ENCODE measurements around the gene OLR1.
"Not testable (repeated sequence)": the region's sequence is repeated elsewhere in the genome, so short reads cannot be mapped to it uniquely, and the experiment has no call there.

OLR1 gene

DNA sequence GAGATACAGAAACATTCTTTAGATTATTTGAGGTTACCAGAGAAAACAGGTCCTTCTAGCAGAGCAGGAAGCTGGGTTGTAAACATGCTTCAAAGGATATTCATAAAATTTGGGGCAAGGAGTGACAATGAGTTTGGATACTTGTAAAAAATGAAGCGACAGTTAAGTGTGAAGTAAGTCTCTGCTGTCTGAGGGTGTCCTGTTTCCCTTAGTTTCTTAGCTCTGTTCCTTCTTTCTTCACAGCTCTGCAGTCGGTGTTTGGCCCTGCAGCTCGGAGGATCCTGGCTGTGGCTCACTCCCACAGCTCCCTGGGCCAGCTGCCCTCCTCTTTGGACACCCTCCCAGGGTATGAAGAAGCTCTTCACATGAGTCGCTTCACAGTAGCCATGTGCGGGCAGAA is 17.7 kb upstream of the OLR1 start:
- no peak overlapping the region for H2AFZ ChIP-seq (ENCODE audit: low read length)
- no peak overlapping the region for H3K4me2 ChIP-seq (ENCODE audit: low read depth, low read length, poor library complexity, severe bottlenecking)

GRCh38 chr12:10186958-10187357 is 15.0 kb upstream of the OLR1 start:
- H3K9me3 ChIP-seq (ENCODE audit: insufficient read depth, low read depth, low read length); H3K27me3 ChIP-seq (ENCODE audit: insufficient read depth, low read length, poor library complexity, severe bottlenecking): not testable (repeated sequence)

More for the DNA sequence above, 17.7 kb upstream of the OLR1 start:
- no peaks in the 10 kb centered on the region for H3K79me2 ChIP-seq (ENCODE audit: insufficient read depth, low read length)
- H3K9me3 ChIP-seq (ENCODE audit: insufficient read depth, low read depth, low read length), result no peaks in the 10 kb centered on the region
- H3K4me1 ChIP-seq (ENCODE audit: insufficient read depth, low read length, poor library complexity, severe bottlenecking), result peaks cover 5% of the 10 kb centered on the region
- no peak overlapping the region for H3K4me3 ChIP-seq (ENCODE audit: low read length, poor library complexity, severe bottlenecking)
- no peaks in the 10 kb centered on the region for H3K36me3 ChIP-seq (ENCODE audit: insufficient read depth, low read length)
- no peaks in the 10 kb centered on the region for H3K9me2 ChIP-seq (replicated peaks; ENCODE audit: low read depth, low read length)
- H3K9ac ChIP-seq (ENCODE audit: low read depth, low read length, poor library complexity, severe bottlenecking), result no peak overlapping the region
- H3F3A ChIP-seq (ENCODE audit: low read depth), result no peaks in the 10 kb centered on the region
- no peaks in the 10 kb centered on the region for H4K20me1 ChIP-seq (ENCODE audit: insufficient read depth, low read length, poor library complexity, severe bottlenecking)
- no peak for TF ChIP-seq EZH2phosphoT487 (IDR thresholded peaks at IDR 0.05; ENCODE audit: borderline replicate concordance)
- TF ChIP-seq, protein P1, sequence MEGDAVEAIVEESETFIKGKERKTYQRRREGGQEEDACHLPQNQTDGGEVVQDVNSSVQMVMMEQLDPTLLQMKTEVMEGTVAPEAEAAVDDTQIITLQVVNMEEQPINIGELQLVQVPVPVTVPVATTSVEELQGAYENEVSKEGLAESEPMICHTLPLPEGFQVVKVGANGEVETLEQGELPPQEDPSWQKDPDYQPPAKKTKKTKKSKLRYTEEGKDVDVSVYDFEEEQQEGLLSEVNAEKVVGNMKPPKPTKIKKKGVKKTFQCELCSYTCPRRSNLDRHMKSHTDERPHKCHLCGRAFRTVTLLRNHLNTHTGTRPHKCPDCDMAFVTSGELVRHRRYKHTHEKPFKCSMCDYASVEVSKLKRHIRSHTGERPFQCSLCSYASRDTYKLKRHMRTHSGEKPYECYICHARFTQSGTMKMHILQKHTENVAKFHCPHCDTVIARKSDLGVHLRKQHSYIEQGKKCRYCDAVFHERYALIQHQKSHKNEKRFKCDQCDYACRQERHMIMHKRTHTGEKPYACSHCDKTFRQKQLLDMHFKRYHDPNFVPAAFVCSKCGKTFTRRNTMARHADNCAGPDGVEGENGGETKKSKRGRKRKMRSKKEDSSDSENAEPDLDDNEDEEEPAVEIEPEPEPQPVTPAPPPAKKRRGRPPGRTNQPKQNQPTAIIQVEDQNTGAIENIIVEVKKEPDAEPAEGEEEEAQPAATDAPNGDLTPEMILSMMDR (conservative IDR thresholded peaks at IDR 0.05; ENCODE audit: low read length), result no peak
- H3K27me3 ChIP-seq (ENCODE audit: insufficient read depth, low read length, poor library complexity, severe bottlenecking), result no peaks in the 10 kb centered on the region

DNA sequence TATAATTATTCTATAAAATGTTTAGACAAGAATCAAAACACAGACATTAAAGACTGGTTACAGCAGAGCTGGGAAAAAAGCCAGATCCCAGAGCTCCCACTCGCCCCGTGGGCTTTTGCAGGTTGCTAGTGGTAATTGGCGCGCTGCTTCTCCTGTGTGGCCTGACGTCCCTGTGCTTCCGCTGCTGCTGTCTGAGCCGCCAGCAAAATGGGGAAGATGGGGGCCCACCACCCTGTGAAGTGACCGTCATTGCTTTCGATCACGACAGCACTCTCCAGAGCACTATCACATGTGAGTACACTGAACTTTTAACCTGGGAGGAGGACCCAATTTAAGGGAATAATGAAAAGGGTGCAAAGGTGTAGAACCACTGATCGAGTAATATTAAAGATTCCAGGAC is 14.4 kb upstream of the OLR1 start:
- Histone ChIP-seq H3K4me2 (ENCODE audit: low read depth, low read length, poor library complexity, severe bottlenecking) (no peak overlapping the region), H3K4me3 (ENCODE audit: low read length, poor library complexity, severe bottlenecking) (no peak overlapping the region), H3K4me1 (ENCODE audit: insufficient read depth, low read length, poor library complexity, severe bottlenecking) (peaks cover 5% of the 10 kb centered on the region), H3F3A (ENCODE audit: low read depth) (no peaks in the 10 kb centered on the region), H3K9me3 (ENCODE audit: insufficient read depth, low read depth, low read length) (no peaks in the 10 kb centered on the region), H3K79me2 (ENCODE audit: insufficient read depth, low read length) (no peaks in the 10 kb centered on the region), H3K9me2 (replicated peaks; ENCODE audit: low read depth, low read length) (no peaks in the 10 kb centered on the region), H3K27me3 (ENCODE audit: insufficient read depth, low read length, poor library complexity, severe bottlenecking) (no peaks in the 10 kb centered on the region), H3K9ac (ENCODE audit: low read depth, low read length, poor library complexity, severe bottlenecking) (no peak overlapping the region), H2AFZ (ENCODE audit: low read length) (no peak overlapping the region), H3K36me3 (ENCODE audit: insufficient read depth, low read length) (no peaks in the 10 kb centered on the region), H4K20me1 (ENCODE audit: insufficient read depth, low read length, poor library complexity, severe bottlenecking) (no peaks in the 10 kb centered on the region)
- TF ChIP-seq, protein P1 (conservative IDR thresholded peaks at IDR 0.05; ENCODE audit: low read length), result no peak
- TF ChIP-seq EZH2phosphoT487 (IDR thresholded peaks at IDR 0.05; ENCODE audit: borderline replicate concordance), result no peak

More at GRCh38 chr12:10186958-10187357, 15.0 kb upstream of the OLR1 start:
- H3K9ac ChIP-seq (ENCODE audit: low read depth, low read length, poor library complexity, severe bottlenecking); H3F3A ChIP-seq (ENCODE audit: low read depth); H3K79me2 ChIP-seq (ENCODE audit: insufficient read depth, low read length); H2AFZ ChIP-seq (ENCODE audit: low read length); H3K36me3 ChIP-seq (ENCODE audit: insufficient read depth, low read length); H3K4me1 ChIP-seq (ENCODE audit: insufficient read depth, low read length, poor library complexity, severe bottlenecking); H3K4me2 ChIP-seq (ENCODE audit: low read depth, low read length, poor library complexity, severe bottlenecking); H4K20me1 ChIP-seq (ENCODE audit: insufficient read depth, low read length, poor library complexity, severe bottlenecking); H3K4me3 ChIP-seq (ENCODE audit: low read length, poor library complexity, severe bottlenecking); H3K9me2 ChIP-seq (replicated peaks; ENCODE audit: low read depth, low read length): not testable (repeated sequence)

- H3K4me3 ChIP-seq (ENCODE audit: low read length, poor library complexity, severe bottlenecking), result no peak overlapping the region
- no peaks in the 10 kb centered on the region for H3K79me2 ChIP-seq (ENCODE audit: insufficient read depth, low read length)
- no peaks in the 10 kb centered on the region for H4K20me1 ChIP-seq (ENCODE audit: insufficient read depth, low read length, poor library complexity, severe bottlenecking)
- no peak for TF ChIP-seq EZH2phosphoT487 (IDR thresholded peaks at IDR 0.05; ENCODE audit: borderline replicate concordance)
- TF ChIP-seq, protein P1 (conservative IDR thresholded peaks at IDR 0.05; ENCODE audit: low read length), result no peak
- H3K4me2 ChIP-seq (ENCODE audit: low read depth, low read length, poor library complexity, severe bottlenecking), result no peak overlapping the region
- H2AFZ ChIP-seq (ENCODE audit: low read length), result no peak overlapping the region
- H3K27me3 ChIP-seq (ENCODE audit: insufficient read depth, low read length, poor library complexity, severe bottlenecking), result no peaks in the 10 kb centered on the region
- no peaks in the 10 kb centered on the region for H3K9me2 ChIP-seq (replicated peaks; ENCODE audit: low read depth, low read length)
- H3K9me3 ChIP-seq (ENCODE audit: insufficient read depth, low read depth, low read length), result no peaks in the 10 kb centered on the region
- H3K36me3 ChIP-seq (ENCODE audit: insufficient read depth, low read length), result no peaks in the 10 kb centered on the region
- H3K4me1 ChIP-seq (ENCODE audit: insufficient read depth, low read length, poor library complexity, severe bottlenecking), result no peaks in the 10 kb centered on the region
- no peak overlapping the region for H3K9ac ChIP-seq (ENCODE audit: low read depth, low read length, poor library complexity, severe bottlenecking)
- no peaks in the 10 kb centered on the region for H3F3A ChIP-seq (ENCODE audit: low read depth)
These were observed 12.4 kb upstream of the OLR1 start for GRCh38 chr12:10184261-10184843.

All from Loucy (cell line).